GM04504 (cell line): ENCODE data around the gene FYN.

Experiments
- DNase-seq: peaks from one replicate; pipeline ENCODE4 v3.0.0-alpha.2; 2012; ENCODE audit warnings: low read depth

Gene FYN

GRCh38 chr6:111625461-111626391 is 247.5 kb downstream of the FYN start:
- no peak for DNase-seq

GRCh38 chr6:111625099-111625416 is 248.2 kb downstream of the FYN start:
- DNase-seq: no peak

GRCh38 chr6:111624401-111625098 is 248.7 kb downstream of the FYN start:
- DNase-seq: no peak

- DNase-seq: no peak
Measured at GRCh38 chr6:111623046-111623718, 250.1 kb downstream of the FYN start.

GRCh38 chr6:111620169-111620568 is 253.1 kb downstream of the FYN start:
- no peak for DNase-seq

GRCh38 chr6:111618407-111618806 is 254.8 kb downstream of the FYN start:
- no peak for DNase-seq

- no peak for DNase-seq
Measured at GRCh38 chr6:111617149-111617548, 256.1 kb downstream of the FYN start.

GRCh38 chr6:111615916-111616612 is 257.2 kb downstream of the FYN start:
- no peak for DNase-seq

- DNase-seq: no peak
Measured at GRCh38 chr6:111614833-111615582, 258.2 kb downstream of the FYN start.

- DNase-seq: no peak
Measured at GRCh38 chr6:111612379-111612778, 260.9 kb downstream of the FYN start.

GRCh38 chr6:111610548-111611172 is 262.6 kb downstream of the FYN start:
- no peak for DNase-seq
